T-helper 9 cell (primary cell): ENCODE data around the gene CKLF.

ENCODE experiments used
- DNase-seq: peaks from one replicate; pipeline ENCODE4 v3.0.0-alpha.2; 2020

Gene CKLF

GRCh38 chr16:66517586-66518263, 34.7 kb upstream of the CKLF start:
- DNase-seq = no peak

GRCh38 chr16:66519482-66520373, 32.6 kb upstream of the CKLF start:
- no peak for DNase-seq

- DNase-seq = no peak
Observed at GRCh38 chr16:66520406-66521170, 31.8 kb upstream of the CKLF start.

DNA sequence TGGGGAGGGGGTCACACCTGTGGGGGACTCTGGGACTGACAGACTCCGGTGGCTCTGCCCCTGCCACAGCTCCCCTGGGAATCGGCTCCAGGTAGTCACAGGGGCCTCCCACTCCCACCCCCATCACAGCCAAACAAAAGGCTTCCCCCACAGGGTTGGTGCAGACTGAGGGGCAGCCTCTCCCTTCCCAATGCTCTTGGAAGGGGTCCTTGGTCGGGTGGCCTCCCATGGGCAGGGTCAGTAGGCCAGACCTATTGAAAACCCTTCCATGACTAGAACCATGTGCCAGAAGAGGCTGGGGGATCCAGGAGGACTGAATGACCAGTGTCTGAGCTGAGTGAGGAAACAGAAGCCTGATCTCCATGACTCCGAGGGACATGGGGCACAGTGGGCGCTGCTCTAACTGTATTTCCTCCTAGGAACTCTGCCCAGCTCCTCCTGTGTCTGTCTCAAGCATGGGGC, 31.1 kb upstream of the CKLF start:
- no peak for DNase-seq

DNA sequence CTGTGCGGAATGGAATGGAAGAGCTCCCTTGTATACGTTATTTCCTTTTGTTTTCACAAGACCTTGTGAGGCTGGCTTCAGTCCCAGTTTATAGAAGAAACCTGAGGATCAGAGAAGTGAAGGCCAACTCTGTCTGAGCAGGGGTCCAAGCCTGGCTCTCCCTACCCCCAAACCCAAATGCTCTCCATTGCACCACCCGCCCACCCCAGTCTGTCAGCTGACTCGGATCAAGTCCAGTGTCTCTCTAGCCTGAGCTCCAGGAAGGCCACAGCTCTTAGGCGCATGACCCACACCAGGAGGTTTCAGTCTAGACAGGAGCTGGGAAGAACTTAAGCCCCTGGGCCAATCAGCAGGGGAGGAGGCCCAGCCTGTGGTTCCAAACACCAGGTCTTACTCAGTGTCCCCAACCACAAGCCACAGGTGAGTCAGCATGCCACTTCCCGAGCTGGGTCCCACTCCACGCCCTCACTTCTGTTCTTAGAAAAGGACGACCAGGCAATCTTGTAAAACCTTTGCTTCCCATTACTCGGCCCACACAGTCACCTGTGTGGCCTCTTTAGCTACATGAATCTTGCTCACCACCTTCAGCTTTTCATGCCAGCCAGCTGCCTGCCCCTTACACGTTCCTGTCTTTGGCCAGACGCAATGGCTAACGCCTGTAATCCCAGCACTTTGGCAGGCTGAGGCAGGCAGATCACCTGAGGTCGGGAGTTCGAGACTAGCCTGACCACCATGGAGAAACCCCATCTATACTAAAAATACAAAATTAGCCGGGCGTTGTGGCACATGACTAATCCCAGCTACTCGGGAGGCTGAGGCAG, 30.2 kb upstream of the CKLF start:
- peak; percentile 77 for DNase-seq

DNA sequence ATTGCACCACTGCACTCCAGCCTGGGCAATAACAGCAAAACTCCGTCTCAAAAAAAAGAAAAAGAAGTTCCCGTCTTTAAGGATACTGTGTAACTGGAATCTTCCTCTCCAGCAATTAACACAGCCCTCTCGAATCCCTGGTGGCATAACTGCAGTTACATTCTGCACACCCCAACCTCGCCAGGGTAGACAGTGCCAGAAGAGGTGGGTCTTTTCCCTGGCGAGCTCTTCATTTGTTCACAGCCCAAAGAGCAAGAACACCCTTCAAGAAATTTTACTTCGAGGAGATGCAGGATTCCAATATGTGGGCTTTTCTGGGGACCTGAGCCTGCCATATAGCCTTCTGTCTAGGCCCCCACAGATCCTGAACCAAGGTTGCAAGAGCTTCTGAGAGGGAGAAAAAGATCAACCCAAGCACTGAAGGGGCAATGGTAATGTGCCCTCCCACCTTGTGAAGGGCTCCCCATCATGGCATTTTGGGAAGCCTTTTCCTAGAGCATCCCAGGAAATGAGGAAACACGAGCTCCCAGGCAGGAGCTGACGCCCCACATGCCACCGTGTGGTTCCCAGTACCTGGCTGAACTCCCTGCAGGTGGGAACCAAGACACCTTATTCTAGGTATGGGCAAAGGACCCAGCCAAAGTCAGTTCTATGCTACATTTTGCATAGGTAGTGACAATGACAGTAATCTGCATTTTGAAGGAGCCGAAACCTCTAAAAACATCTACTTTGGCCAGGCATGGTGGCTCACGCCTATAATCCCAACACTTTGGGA, 29.4 kb upstream of the CKLF start:
- DNase-seq = no peak

DNA sequence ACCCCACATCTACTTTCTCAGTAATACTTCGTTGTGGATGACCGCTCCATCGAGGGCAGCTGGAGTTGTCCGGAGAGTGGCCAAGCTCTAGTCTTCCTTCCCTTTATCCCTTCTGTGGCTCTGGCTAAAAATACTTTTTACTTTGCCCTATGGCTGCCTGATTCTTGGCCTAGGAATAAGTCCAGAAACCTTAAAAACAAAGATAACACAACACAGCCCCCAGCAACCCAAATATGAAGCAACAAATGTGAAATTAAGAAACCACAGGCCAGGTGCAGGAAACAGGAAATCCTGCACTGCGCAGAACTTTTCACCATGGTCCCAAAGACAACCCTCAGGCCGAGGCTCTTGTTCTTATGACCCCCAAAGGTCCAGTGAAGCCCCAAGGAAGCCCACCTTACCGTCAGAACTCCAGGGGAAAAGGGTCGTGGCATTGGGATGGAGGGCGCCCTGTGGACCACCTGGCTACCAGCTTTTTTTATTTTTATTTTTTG, 28.5 kb upstream of the CKLF start:
- no peak for DNase-seq

DNA sequence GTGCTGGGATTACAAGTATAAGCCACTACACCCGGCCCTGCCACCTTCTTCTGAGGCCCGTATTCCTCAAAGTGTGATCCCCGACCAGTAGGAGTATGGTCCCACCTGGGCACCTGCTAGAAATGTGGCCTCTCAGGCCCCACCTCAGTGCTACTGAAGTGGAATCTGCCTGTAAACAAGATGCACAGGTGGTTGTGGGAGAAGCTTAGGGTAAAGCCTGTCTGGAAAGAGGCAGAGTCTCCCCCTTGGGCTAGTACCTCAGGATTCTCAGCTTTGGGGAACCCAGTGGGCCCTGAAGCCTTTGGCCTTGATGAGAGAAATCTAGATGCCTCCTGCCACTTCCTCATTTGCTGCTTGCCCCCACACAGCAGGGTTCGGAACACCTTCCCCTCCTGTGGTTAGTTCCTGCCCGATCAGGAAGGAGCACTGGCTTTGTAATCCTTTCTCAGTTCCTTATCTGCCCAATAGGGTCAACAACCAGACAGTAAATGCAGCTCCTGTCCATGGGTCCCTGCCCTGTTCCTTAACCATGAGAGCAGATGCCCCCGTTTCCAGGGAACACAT, 27.7 kb upstream of the CKLF start:
- no peak for DNase-seq

DNA sequence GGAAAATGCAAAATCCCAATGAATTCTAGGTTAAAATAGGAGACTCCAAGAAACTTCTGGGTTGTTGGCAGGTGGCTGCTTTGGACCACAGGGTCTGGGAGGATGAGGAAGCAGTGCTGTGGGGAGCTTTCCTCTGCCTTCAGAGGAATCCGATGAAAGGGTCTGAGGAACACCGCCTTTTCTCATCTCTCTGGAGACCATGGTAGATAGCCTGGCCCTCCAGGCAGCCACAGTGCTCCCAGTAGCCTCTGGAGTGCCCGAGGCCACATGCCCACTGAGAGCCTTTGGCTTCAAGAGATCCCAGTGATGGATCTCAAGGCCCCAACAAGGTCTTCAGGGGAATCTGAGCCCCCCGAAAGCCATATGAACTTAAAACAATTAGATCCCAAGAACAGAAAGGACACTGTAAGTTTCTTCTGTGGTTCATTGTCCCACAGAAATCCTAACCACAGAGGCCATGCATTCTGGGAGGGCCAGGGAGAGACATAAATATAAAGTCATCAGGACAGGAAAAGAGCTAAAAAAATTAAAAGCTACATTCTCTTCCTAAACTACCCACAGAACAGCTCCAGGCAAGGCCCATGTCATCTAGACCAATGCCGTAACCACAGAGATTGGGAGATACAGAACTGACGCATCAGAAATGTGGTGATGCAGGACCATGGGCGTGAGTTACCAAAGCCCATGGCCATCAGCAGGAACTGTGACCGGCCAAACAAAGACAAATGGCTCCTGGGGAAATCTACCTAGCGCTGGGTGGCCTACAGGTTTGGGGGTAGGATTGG, 26.8 kb upstream of the CKLF start:
- DNase-seq = no peak

DNA sequence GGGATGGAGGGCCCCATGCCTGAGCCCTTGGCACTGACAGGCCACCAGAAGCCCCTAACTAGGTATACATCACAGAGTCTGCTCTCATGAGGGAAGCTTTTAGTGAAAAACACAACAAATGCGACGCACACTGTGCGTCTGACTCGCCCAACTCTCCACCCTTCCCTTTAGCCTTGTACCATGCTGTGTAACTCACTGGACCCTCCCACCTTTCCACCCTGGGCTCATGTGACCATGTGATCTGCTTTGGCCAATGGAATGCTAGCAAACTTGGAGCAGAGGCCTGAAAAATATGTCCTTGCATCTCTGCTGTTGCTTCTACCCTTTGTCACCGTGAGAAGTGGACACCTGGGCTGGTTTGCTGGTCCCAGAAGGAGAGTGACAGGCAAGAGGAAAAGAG, 24.1 kb upstream of the CKLF start:
- DNase-seq = no peak

DNA sequence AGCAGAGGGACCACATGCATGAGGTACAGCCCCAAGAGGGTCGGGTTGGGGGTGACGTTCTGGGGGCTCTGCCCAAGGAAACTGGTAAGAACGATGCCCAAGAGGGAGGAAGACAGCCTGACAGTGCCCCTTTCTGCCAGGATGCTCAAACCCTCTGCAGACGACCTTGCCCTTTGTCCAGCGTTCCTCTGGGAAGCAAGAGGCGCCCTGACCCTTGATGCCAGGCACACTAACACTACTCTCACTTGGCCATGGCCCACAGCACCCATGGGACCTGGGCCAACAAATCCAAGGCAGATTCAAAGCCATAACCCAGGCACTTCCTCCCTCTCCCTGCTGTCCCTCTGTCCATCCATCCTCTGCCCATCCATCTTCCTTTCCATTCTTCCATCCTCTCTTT, 22.9 kb upstream of the CKLF start:
- no peak for DNase-seq

DNA sequence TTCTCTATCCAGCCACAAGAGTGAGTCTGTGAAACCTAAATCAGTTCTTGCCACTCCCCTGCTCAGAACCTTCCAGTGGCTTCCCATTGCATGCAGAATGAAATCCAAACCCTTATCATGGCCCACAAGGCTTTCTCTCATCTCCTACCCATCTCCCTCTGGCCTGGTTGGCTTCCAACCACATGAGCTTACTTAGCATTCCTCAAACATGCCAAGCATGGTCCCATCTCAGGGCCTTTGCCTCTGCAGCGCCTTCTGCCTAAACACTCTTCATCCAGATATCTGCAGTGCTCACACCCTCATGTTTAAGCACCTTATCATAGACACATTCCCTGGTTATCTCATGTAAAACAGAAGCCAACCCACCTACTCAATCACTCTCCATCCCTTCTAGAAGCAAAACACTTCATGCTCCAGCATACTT, 18.0 kb upstream of the CKLF start:
- no peak for DNase-seq

DNA sequence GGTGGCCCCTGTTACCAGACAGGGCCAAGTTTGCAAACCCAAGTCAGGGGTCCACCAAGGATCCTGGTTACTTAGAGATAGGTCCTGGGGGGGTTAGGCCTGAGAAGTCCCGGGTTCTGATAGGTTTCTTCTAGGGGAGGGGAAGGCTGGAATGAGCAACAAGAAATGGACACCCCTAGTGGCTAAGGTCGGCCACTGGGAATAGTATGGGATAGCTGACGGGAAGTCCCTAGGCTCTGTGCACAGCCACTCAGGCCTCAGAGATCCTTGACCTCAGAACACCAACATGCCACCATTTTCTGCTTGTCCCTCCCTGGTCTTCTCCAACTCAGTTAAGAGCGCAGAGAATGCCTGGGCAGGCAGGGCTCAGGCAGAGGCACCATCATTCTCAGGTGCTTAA, 15.9 kb upstream of the CKLF start:
- DNase-seq = no peak

DNA sequence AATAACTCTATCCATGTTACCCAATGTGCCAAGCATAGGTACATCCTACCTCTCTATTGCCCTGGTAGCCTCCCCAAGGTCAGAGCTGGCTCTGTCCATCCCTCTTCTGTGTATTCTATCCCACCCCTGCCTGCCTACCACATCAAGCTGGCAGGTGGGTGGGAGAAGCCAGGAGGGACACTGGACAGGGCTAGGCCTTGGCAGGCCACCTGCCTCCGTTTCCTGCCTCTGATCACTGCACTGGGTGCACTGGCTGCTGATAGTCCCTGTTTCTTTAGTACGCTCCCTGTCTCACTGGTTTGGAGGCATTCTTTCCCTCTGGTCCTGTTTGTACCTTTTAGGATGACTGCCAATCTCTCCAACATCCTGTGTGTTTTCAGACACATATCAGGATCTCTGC, 15.1 kb upstream of the CKLF start:
- DNase-seq = no peak

DNA sequence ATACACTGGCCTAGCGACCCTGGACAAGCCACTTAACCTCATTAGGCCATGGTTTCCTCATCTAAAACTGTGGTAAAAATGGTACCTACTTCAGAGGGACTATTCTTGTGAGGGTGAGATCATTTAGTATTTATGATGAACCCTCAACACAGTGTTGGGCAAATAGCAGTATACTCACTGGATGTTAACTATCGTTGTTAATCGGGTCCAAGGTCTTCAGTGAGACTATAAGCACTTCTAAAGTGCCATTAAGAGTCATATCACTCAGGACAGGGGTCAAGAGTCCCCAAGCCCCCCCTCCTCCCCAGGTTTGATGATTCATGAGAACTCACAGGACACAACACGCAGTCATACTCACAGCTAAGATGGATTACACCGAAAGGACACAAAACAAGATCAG, 13.5 kb upstream of the CKLF start:
- no peak for DNase-seq

GRCh38 chr16:66539623-66540469, 12.5 kb upstream of the CKLF start:
- DNase-seq = no peak

- DNase-seq = no peak
Observed at GRCh38 chr16:66541388-66542355, 10.7 kb upstream of the CKLF start.

DNA sequence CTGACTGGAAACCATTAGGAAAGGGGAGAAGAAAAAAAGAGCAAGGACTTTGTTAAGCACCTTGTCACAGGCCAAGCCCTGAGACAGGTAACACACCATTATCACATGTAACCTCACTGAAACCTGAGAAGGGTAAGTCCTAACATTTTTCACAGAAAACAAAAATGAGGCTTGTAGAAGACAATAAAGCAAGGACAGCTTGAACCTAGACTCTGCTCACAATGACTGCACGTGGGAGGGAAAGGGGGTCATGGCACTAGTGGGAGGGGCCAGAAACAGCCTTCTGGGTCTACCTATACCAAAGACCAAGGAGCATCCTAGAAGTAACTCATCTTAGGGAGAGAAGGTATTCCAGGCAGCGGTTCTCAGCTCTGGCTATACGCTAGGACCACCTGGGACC, 10.0 kb upstream of the CKLF start:
- no peak for DNase-seq
